Lower leg skin (tissue), 3 donors: ENCODE data around the gene INO80B.

Experiments used
- CTCF ChIP-seq, 3 donors: fragments of 450-650 bp; IDR thresholded peaks; one replicate each; pipeline ENCODE4 v1.5.1; 2016; ENCODE audit warnings: antibody characterized with exemption in 3 of 3, mild to moderate bottlenecking in 3 of 3, moderate library complexity in 2 of 3
- POLR2A ChIP-seq, 2 donors: fragments of 450-650 bp; IDR thresholded peaks; one replicate each; pipeline ENCODE4 v1.6.1; 2016 to 2017; ENCODE audit warnings: antibody characterized with exemption in 2 of 2, mild to moderate bottlenecking in 1 of 2, moderate library complexity in 1 of 2

GRCh38 chr2:74474481-74474880 is 19.6 kb downstream of the INO80B start:
- TF ChIP-seq POLR2A (IDR thresholded peaks at IDR 0.05) (no peak), CTCF (IDR thresholded peaks at IDR 0.05) (no peak)
